HCT116 (cell line): Measurements from ENCODE around the gene TINCR. TPM values are rescaled to one million over a fixed set of nuclear protein-coding genes. Genes with fewer than 3 reads are reported as not detected.

Experiments
- ATAC-seq: fragments of 200-7000 bp; cut with Tn5 transposase; 2 replicates; pipeline ENCODE4 v1.9.1; 2020; ENCODE audit warnings: mild to moderate bottlenecking, moderate library complexity
- BruUV-seq: library from RNA; stranded (reverse); fragments of 400-500 nt; replicated peaks from 2 replicates; lab custom pipeline; 2021; lab: Mats Ljungman, UMichigan
- CTCF ChIA-PET: fragments of 300-600 bp; sonication (Branson Sonifier 250); formaldehyde crosslinking; loops from one replicate; lab custom pipeline; 2021; ENCODE audit warnings: antibody characterized with exemption; lab: Charles Lee
- POLR2A ChIA-PET: fragments of 300-600, 350-600 bp; sonication (Branson Sonifier 250); formaldehyde crosslinking; loops from one replicate; lab custom pipeline; 2021; ENCODE audit warnings: antibody characterized with exemption; lab: Charles Lee
- RAD21 ChIA-PET, 2 experiments: fragments of 300-600 bp; sonication (Branson Sonifier 250); formaldehyde crosslinking; loops; one replicate each; lab custom pipeline; 2023; ENCODE audit warnings: low total read pairs in 2 of 2; ENCODE audit not compliant: uncharacterized antibody in 2 of 2, unreplicated experiment in 2 of 2, low non-redundant PET in 1 of 2; lab: Charles Lee
- DNase-seq: peaks from one replicate; pipeline ENCODE4 v3.0.0-alpha.2; 2010; ENCODE audit warnings: low read depth, low spot score
- H2AFZ ChIP-seq: fragments of 200-600 bp; shearing (Covaris generic), sonication (generic); 2 replicates; pipeline ENCODE4 v1.6.1; 2017; ENCODE audit warnings: low read depth, mixed run types, mixed read lengths, antibody characterized with exemption, low read length; ENCODE audit not compliant: poor library complexity, severe bottlenecking
- H3K27ac ChIP-seq: 2 replicates; pipeline ENCODE4 v1.5.1; 2012; ENCODE audit warnings: low read depth, low read length
- H3K27me3 ChIP-seq: fragments of 200-600 bp; sonication (generic); 2 replicates; pipeline ENCODE4 v1.6.1; 2016; ENCODE audit warnings: mixed run types, low read length, mixed read lengths; ENCODE audit not compliant: insufficient read depth
- H3K36me3 ChIP-seq, 2 experiments: fragments of 200-500 bp in 1 of 2; fragments of 200-600 bp in 1 of 2; sonication (Bioruptor generic) in 1 of 2; sonication (generic) in 1 of 2; 2 replicates each; pipeline versions ENCODE4 v1.5.1 to v1.6.1; 2014 to 2016; ENCODE audit warnings: low read length in 2 of 2, inconsistent platforms in 1 of 2, mixed read lengths in 1 of 2, mixed run types in 1 of 2; ENCODE audit not compliant: insufficient read depth in 2 of 2, control insufficient read depth in 1 of 2
- H3K4me1 ChIP-seq, 2 experiments: fragments of 200-600 bp in 1 of 2; sonication (generic) in 1 of 2; 2 replicates each; pipeline versions ENCODE4 v1.5.1 to v1.6.1; 2012 to 2017; ENCODE audit warnings: low read length in 2 of 2, inconsistent platforms in 1 of 2, mild to moderate bottlenecking in 1 of 2, mixed read lengths in 1 of 2, mixed run types in 1 of 2, moderate library complexity in 1 of 2; ENCODE audit not compliant: insufficient read depth in 2 of 2, control insufficient read depth in 1 of 2
- H3K4me2 ChIP-seq: fragments of 200-600 bp; sonication (generic); 2 replicates; pipeline ENCODE4 v1.6.1; 2017; ENCODE audit warnings: mixed run types, low read length, mixed read lengths
- H3K4me3 ChIP-seq, 2 experiments: fragments of 200-600 bp in 1 of 2; sonication (generic) in 1 of 2; replicated peaks in 1 of 2; 2 replicates each; pipeline ENCODE4 v1.5.1; 2011 to 2016; ENCODE audit warnings: low read length in 2 of 2, control low read depth in 1 of 2, low read depth in 1 of 2, mild to moderate bottlenecking in 1 of 2, mixed read lengths in 1 of 2, mixed run types in 1 of 2
- H3K79me2 ChIP-seq: fragments of 200-600 bp; sonication (generic); 2 replicates; pipeline ENCODE4 v1.6.1; 2017; ENCODE audit warnings: mild to moderate bottlenecking, mixed run types, low read length, moderate library complexity, mixed read lengths; ENCODE audit not compliant: insufficient read depth
- H3K9ac ChIP-seq: fragments of 200-600 bp; sonication (generic); 2 replicates; pipeline ENCODE4 v1.6.1; 2016; ENCODE audit warnings: low read length, mixed read lengths
- H3K9me2 ChIP-seq: fragments of 200-600 bp; sonication (generic), shearing (Covaris generic); 2 replicates; pipeline ENCODE4 v1.6.1; 2017; ENCODE audit warnings: mixed run types, mild to moderate bottlenecking, moderate library complexity; ENCODE audit not compliant: insufficient read depth
- H3K9me3 ChIP-seq, 2 experiments: fragments of 200-500 bp in 1 of 2; fragments of 200-600 bp in 1 of 2; sonication (Bioruptor generic) in 1 of 2; sonication (generic) in 1 of 2; 2 replicates each; pipeline ENCODE4 v1.6.1; 2014 to 2017; ENCODE audit warnings: low read length in 2 of 2, mixed read lengths in 2 of 2, inconsistent platforms in 1 of 2, low read depth in 1 of 2, mild to moderate bottlenecking in 1 of 2, mixed run types in 1 of 2, moderate library complexity in 1 of 2; ENCODE audit not compliant: control insufficient read depth in 1 of 2, insufficient read depth in 1 of 2
- H4K20me1 ChIP-seq: fragments of 200-600 bp; sonication (generic), shearing (Covaris generic); 2 replicates; pipeline ENCODE4 v1.6.1; 2017; ENCODE audit warnings: mixed run types, mild to moderate bottlenecking, moderate library complexity; ENCODE audit not compliant: insufficient read depth
- CBX3 ChIP-seq: IDR thresholded peaks from 2 replicates; pipeline ENCODE4 v1.6.1; 2012; ENCODE audit warnings: low read depth
- CEBPB ChIP-seq: IDR thresholded peaks from 2 replicates; pipeline ENCODE4 v1.6.1; 2012; ENCODE audit warnings: low read depth
- ELF1 ChIP-seq: IDR thresholded peaks from 2 replicates; pipeline ENCODE4 v1.6.1; 2012; ENCODE audit warnings: low read depth, borderline replicate concordance
- EZH2 ChIP-seq: fragments of 200-600 bp; sonication (generic); IDR thresholded peaks from 2 replicates; pipeline ENCODE4 v1.6.1; 2017; ENCODE audit warnings: antibody characterized with exemption, mixed run types
- RAD21 ChIP-seq: IDR thresholded peaks from 2 replicates; pipeline ENCODE4 v1.6.1; 2012; ENCODE audit warnings: low read depth, mild to moderate bottlenecking
- REST ChIP-seq: IDR thresholded peaks from 2 replicates; pipeline ENCODE4 v1.6.1; 2012; ENCODE audit warnings: low read depth
- SIN3A ChIP-seq: IDR thresholded peaks from 2 replicates; pipeline ENCODE4 v1.6.1; 2012; ENCODE audit warnings: low read depth
- SRF ChIP-seq: IDR thresholded peaks from 2 replicates; pipeline ENCODE4 v1.6.1; 2012; ENCODE audit warnings: low read depth
- TCF7L2 ChIP-seq: IDR thresholded peaks from 2 replicates; pipeline ENCODE4 v1.7.0; 2011; ENCODE audit warnings: borderline replicate concordance, inconsistent platforms; ENCODE audit not compliant: insufficient read depth, insufficient read length; ENCODE audit errors: extremely low read depth
- intact Hi-C: fragments of 100-400 bp; cut with micrococcal nuclease; formaldehyde crosslinking; loops from 2 replicates; pipeline ENCODE4 v1.10.0; 2022
- total RNA-seq: library from RNA; stranded (reverse); gene quantifications from one replicate; pipeline ENCODE4 v1.2.1, GENCODE V29; 2021; ENCODE audit not compliant: unreplicated experiment
- TF ChIP-seq, protein P1 (sequence below): IDR thresholded peaks from 2 replicates; pipeline ENCODE4 v1.6.1; 2011; ENCODE audit warnings: mild to moderate bottlenecking, low read length, moderate library complexity; ENCODE audit not compliant: insufficient replicate concordance; ENCODE audit errors: extremely low read depth

Gene TINCR
- total RNA-seq, 1 experiment from 2014 or later, result 6.1 TPM

DNA sequence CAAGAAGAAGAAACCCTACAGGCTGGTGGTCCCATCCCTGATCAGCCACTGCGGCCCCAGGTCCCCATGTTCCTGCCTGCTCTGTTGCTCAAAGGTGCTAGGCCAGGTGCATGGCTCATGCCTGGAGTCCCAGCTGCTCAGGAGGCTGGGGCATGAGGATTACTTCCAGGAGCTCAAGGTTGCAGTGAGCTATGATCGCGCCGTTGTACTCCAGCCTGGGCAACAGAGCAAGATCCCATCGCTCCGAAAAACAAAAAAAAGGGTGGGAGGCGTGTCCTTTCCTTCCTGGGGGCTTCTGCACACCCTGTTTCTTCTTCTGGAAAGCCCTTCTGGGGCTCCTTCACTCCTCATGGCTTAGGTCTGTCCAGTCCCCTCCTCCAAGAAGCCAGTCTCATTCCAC, 11.9 kb upstream of the TINCR start:
- BruUV-seq, result no TSS peak
- no peak overlapping the region for H2AFZ ChIP-seq
- intact Hi-C loops, result loop anchor here (5.0 kb wide), 1 partner anchor 532 kb away; no protein-coding TSS in a partner anchor
- no peak overlapping the region for H3K9ac ChIP-seq
- H3K4me3 ChIP-seq, result no peak overlapping the region
- no peaks in the 10 kb centered on the region for H3K9me3 ChIP-seq
- ChIA-PET POLR2A (no interaction called here), RAD21 (no interaction called here), CTCF (no interaction called here)
- H3K27me3 ChIP-seq, result no peaks in the 10 kb centered on the region
- no peak for DNase-seq
- no peak overlapping the region for H3K4me2 ChIP-seq
- no peaks in the 10 kb centered on the region for H3K9me2 ChIP-seq
- TF ChIP-seq EZH2 (no peak), CEBPB (no peak), SRF (no peak), REST (no peak), ELF1 (no peak), RAD21 (no peak), CBX3 (no peak), SIN3A (no peak), TCF7L2 (no peak)
- TF ChIP-seq, protein P1, sequence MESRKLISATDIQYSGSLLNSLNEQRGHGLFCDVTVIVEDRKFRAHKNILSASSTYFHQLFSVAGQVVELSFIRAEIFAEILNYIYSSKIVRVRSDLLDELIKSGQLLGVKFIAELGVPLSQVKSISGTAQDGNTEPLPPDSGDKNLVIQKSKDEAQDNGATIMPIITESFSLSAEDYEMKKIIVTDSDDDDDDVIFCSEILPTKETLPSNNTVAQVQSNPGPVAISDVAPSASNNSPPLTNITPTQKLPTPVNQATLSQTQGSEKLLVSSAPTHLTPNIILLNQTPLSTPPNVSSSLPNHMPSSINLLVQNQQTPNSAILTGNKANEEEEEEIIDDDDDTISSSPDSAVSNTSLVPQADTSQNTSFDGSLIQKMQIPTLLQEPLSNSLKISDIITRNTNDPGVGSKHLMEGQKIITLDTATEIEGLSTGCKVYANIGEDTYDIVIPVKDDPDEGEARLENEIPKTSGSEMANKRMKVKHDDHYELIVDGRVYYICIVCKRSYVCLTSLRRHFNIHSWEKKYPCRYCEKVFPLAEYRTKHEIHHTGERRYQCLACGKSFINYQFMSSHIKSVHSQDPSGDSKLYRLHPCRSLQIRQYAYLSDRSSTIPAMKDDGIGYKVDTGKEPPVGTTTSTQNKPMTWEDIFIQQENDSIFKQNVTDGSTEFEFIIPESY, result no peak
- H3K27ac ChIP-seq, result no peak overlapping the region
- H3K36me3 ChIP-seq, result no peaks in the 10 kb centered on the region; a peak in 1 of 4 replicates
- no peak for ATAC-seq
- H3K4me1 ChIP-seq, result peaks cover 0 to 6% of the 10 kb centered on the region in 2 experiments; a peak in 1 of 4 replicates
- no peaks in the 10 kb centered on the region for H3K79me2 ChIP-seq
- H4K20me1 ChIP-seq, result no peaks in the 10 kb centered on the region
